HepG2 (cell line): Measurements from ENCODE around the gene MRPL43. TPM values are rescaled to one million over a fixed set of nuclear protein-coding genes. Genes with fewer than 3 reads are reported as not detected.
A peak's percentile ranks its signal among the peaks of the same experiment; 100 is the strongest.

Source experiments
- EP300 ChIP-seq, 3 experiments: sonication (generic) in 1 of 3; formaldehyde crosslinking in 1 of 3; IDR thresholded peaks; 2 replicates each; pipeline versions ENCODE4 v1.5.1 to v1.6.1; 2011 to 2020; ENCODE audit warnings: low read depth in 2 of 3, low read length in 2 of 3, borderline replicate concordance in 1 of 3, improper control_type of control experiment in 1 of 3, mild to moderate bottlenecking in 1 of 3, missing genetic modification reagents in 1 of 3, moderate library complexity in 1 of 3
- KDM6A ChIP-seq: IDR thresholded peaks from 2 replicates; pipeline ENCODE4 v1.6.1; 2016; ENCODE audit warnings: low read depth
- MAZ ChIP-seq, 2 experiments: sonication (generic) in 1 of 2; formaldehyde crosslinking in 1 of 2; IDR thresholded peaks; 2 replicates each; pipeline versions ENCODE4 v1.5.0 to v1.6.1; 2012 to 2020; ENCODE audit warnings: low read depth in 2 of 2, mild to moderate bottlenecking in 2 of 2, borderline replicate concordance in 1 of 2, improper control_type of control experiment in 1 of 2, low read length in 1 of 2, missing genetic modification reagents in 1 of 2, moderate library complexity in 1 of 2
- MED8 ChIP-seq: sonication (generic); formaldehyde crosslinking; IDR thresholded peaks from 2 replicates; pipeline ENCODE4 v1.8.1; 2023; ENCODE audit warnings: mild to moderate bottlenecking, missing genetic modification reagents; ENCODE audit not compliant: insufficient replicate concordance
- NONO ChIP-seq, 2 experiments: fragments of 450-650 bp in 1 of 2; sonication (generic) in 1 of 2; formaldehyde crosslinking in 1 of 2; IDR thresholded peaks in 1 of 2; conservative IDR thresholded peaks in 1 of 2; 2 replicates each; pipeline versions ENCODE4 v1.6.1 to v1.8.0; 2017 to 2022; ENCODE audit warnings: mild to moderate bottlenecking in 1 of 2, missing genetic modification reagents in 1 of 2, moderate library complexity in 1 of 2
- NR2C2 ChIP-seq: sonication (generic); formaldehyde crosslinking; IDR thresholded peaks from 2 replicates; pipeline ENCODE4 v1.4.0; 2020; ENCODE audit warnings: missing genetic modification reagents, mild to moderate bottlenecking, moderate library complexity, borderline replicate concordance
- REL ChIP-seq: sonication (generic); formaldehyde crosslinking; conservative IDR thresholded peaks from 2 replicates; pipeline ENCODE4 v1.8.0; 2022; ENCODE audit warnings: mild to moderate bottlenecking, missing genetic modification reagents, moderate library complexity
- RNF219 ChIP-seq: sonication (generic); formaldehyde crosslinking; IDR thresholded peaks from 2 replicates; pipeline ENCODE4 v1.5.0; 2020; ENCODE audit warnings: mild to moderate bottlenecking, missing genetic modification reagents
- SRY ChIP-seq: sonication (generic); formaldehyde crosslinking; IDR thresholded peaks from 2 replicates; pipeline ENCODE4 v1.8.0; 2022; ENCODE audit warnings: mild to moderate bottlenecking, missing genetic modification reagents
- TFE3 ChIP-seq: IDR thresholded peaks from 2 replicates; pipeline ENCODE4 v1.6.1; 2016
- YY1 ChIP-seq: IDR thresholded peaks from 2 replicates; pipeline ENCODE4 v1.6.1; 2011; ENCODE audit warnings: low read length, low read depth, moderate library complexity, mild to moderate bottlenecking; ENCODE audit not compliant: insufficient read depth, insufficient replicate concordance
- ZFP90 ChIP-seq: sonication (generic); formaldehyde crosslinking; IDR thresholded peaks from 2 replicates; pipeline ENCODE4 v1.8.0; 2022; ENCODE audit warnings: missing genetic modification reagents, mild to moderate bottlenecking, inconsistent platforms, borderline replicate concordance
- polyA plus RNA-seq, 8 experiments: library from polyadenylated mRNA; depleted of rRNA in 3 of 8; stranded (reverse) in 7 of 8; unstranded in 1 of 8; fragments of >200 nt; fragmentation: Illumina TruSeq in 4 of 8; extraction: Trizol in 4 of 8; gene quantifications; 2 replicates each; pipeline versions ENCODE4 v1.2.1 to v1.2.3, GENCODE V29; 2011 to 2016; ENCODE audit warnings: low read depth in 4 of 8, missing spikeins in 1 of 8, mixed read lengths in 1 of 8; ENCODE audit not compliant: insufficient read depth in 1 of 8
- total RNA-seq, 5 experiments: library from RNA; depleted of rRNA; stranded (reverse); fragments of >200 nt; fragmentation: Illumina TruSeq; extraction: Trizol; gene quantifications; 2 replicates each; pipeline ENCODE4 v1.2.3, GENCODE V29; 2016; ENCODE audit warnings: low read depth in 1 of 5
- TF ChIP-seq, protein P1 (sequence below): sonication (generic); formaldehyde crosslinking; IDR thresholded peaks from 2 replicates; pipeline ENCODE4 v1.4.0; 2020; ENCODE audit warnings: low read depth, mild to moderate bottlenecking, missing genetic modification reagents
- TF ChIP-seq, protein P2 (sequence below): sonication (generic); formaldehyde crosslinking; IDR thresholded peaks from 2 replicates; pipeline ENCODE4 v1.4.0; 2020; ENCODE audit warnings: mild to moderate bottlenecking, missing genetic modification reagents
- TF ChIP-seq, protein P3 (sequence below): sonication (generic); formaldehyde crosslinking; IDR thresholded peaks from 2 replicates; pipeline ENCODE4 v1.4.0; 2020; ENCODE audit warnings: missing genetic modification reagents
- TF ChIP-seq, protein P4 (sequence below): IDR thresholded peaks from 2 replicates; pipeline ENCODE4 v1.6.1; 2016; ENCODE audit warnings: mild to moderate bottlenecking, missing biosample characterization, missing genetic modification reagents

Gene MRPL43
- total and polyA plus RNA-seq, 2 of the 13 experiments (the other 11 are each of a cell fraction or from before 2014, with no cell fraction given): 71.0 to 73.7 TPM

DNA sequence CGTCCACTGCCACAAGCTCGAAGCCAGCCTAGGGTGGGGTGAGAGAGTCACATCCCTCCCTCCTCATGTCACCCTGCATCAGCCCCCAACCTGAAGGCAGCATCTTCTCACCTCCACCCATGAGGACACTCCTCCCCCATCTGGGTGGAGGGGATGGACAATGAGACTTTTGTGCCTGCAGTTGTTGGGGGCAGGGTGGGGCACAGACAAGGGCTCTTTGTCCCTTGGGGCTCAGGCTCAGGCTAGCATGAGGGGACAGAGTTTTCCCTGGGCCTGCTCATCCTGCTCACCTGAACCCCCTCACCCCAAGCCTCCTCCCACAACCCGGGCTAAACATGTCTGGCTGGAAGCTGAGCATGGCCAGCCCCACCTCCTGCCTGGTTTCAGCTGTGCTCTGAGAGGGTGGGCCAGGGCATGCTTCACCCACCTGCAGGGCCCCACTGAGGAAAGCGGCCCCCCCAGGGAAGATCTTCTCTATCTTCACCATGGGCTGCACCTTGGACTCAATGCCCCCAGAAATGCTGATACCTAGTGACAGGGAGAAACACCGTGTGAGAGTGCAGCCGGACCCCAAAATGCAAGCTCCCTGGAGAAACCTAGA lies 21.6 kb upstream of the MRPL43 start (continued):
- TF ChIP-seq MED8 (CRISPR knock-in tag) (peak; percentile 71), ZFP90 (CRISPR knock-in tag) (0 out of 2 replicates have a peak, but pooled peaks have one; percentile 33), NR2C2 (CRISPR knock-in tag) (no peak), RNF219 (CRISPR knock-in tag) (no peak), TFE3 (CRISPR knock-in tag) (0 out of 2 replicates have a peak, but pooled peaks have one; percentile 15), YY1 (peak; percentile 11), KDM6A (0 out of 2 replicates have a peak, but pooled peaks have one; percentile 23), SRY (no peak), EP300 (IDR thresholded peaks at IDR 0.05; ENCODE audit: low read depth in 2 of 2, low read length in 2 of 2) (peak in 1 of 2 experiments; percentile 68; a peak in 1 of 4 replicates), EP300 (CRISPR knock-in tag; IDR thresholded peaks at IDR 0.05; ENCODE audit: borderline replicate concordance) (peak; percentile 81), MAZ (IDR thresholded peaks at IDR 0.05; ENCODE audit: borderline replicate concordance, low read depth, low read length) (no peak), MAZ (CRISPR knock-in tag; IDR thresholded peaks at IDR 0.05; ENCODE audit: low read depth) (0 out of 2 replicates have a peak, but pooled peaks have one; percentile 25), REL (CRISPR knock-in tag) (no peak), NONO (IDR thresholded peaks at IDR 0.05) (no peak), NONO (CRISPR knock-in tag; conservative IDR thresholded peaks at IDR 0.05) (0 out of 2 replicates have a peak, but pooled peaks have one; percentile 36)
- TF ChIP-seq, protein P1, sequence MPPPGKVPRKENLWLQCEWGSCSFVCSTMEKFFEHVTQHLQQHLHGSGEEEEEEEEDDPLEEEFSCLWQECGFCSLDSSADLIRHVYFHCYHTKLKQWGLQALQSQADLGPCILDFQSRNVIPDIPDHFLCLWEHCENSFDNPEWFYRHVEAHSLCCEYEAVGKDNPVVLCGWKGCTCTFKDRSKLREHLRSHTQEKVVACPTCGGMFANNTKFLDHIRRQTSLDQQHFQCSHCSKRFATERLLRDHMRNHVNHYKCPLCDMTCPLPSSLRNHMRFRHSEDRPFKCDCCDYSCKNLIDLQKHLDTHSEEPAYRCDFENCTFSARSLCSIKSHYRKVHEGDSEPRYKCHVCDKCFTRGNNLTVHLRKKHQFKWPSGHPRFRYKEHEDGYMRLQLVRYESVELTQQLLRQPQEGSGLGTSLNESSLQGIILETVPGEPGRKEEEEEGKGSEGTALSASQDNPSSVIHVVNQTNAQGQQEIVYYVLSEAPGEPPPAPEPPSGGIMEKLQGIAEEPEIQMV (CRISPR knock-in tag): no peak
- TF ChIP-seq, protein P2, sequence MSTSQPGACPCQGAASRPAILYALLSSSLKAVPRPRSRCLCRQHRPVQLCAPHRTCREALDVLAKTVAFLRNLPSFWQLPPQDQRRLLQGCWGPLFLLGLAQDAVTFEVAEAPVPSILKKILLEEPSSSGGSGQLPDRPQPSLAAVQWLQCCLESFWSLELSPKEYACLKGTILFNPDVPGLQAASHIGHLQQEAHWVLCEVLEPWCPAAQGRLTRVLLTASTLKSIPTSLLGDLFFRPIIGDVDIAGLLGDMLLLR (CRISPR knock-in tag): 0 out of 2 replicates have a peak, but pooled peaks have one; percentile 30
- TF ChIP-seq, protein P3, sequence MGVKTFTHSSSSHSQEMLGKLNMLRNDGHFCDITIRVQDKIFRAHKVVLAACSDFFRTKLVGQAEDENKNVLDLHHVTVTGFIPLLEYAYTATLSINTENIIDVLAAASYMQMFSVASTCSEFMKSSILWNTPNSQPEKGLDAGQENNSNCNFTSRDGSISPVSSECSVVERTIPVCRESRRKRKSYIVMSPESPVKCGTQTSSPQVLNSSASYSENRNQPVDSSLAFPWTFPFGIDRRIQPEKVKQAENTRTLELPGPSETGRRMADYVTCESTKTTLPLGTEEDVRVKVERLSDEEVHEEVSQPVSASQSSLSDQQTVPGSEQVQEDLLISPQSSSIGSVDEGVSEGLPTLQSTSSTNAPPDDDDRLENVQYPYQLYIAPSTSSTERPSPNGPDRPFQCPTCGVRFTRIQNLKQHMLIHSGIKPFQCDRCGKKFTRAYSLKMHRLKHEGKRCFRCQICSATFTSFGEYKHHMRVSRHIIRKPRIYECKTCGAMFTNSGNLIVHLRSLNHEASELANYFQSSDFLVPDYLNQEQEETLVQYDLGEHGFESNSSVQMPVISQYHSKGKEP: no peak
- TF ChIP-seq, protein P4, sequence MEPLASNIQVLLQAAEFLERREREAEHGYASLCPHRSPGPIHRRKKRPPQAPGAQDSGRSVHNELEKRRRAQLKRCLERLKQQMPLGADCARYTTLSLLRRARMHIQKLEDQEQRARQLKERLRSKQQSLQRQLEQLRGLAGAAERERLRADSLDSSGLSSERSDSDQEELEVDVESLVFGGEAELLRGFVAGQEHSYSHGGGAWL (CRISPR knock-in tag): peak; percentile 25; the same call in 1 of the 2 replicates
